Activated naive CD8-positive, alpha-beta T cell treated with anti-CD3 and anti-CD28 coated beads, Interleukin-2, amount 10 ng/mL, durations not matched to agents 7 days and 5 days (primary cell): Measurements from ENCODE around the gene STAP2. TPM values are rescaled to one million over a fixed set of nuclear protein-coding genes. Genes with fewer than 3 reads are reported as not detected.

Source experiments
- total RNA-seq, 2 experiments: library from RNA; stranded (reverse); gene quantifications; one replicate each; pipeline ENCODE4 v1.2.3, GENCODE V29; 2021

STAP2 gene
- total RNA-seq, 2 experiments from 2014 or later = 8.4 to 8.8 TPM

Other genes starting within 250 kb of the STAP2 start
- 100 to 1,000 TPM; 210 to 211 TPM for gene MAP2K2, start 214.7 kb downstream of the STAP2 start, total RNA-seq
- gene CREB3L3, start 185.2 kb downstream of the STAP2 start, total RNA-seq = not detected
- gene SIRT6, start 156.3 kb downstream of the STAP2 start, total RNA-seq = 10 to 100 TPM; 30.1 to 37.5 TPM
- 1 to 10 TPM; 1.5 to 1.7 TPM for gene ANKRD24, start 156.1 kb downstream of the STAP2 start, total RNA-seq
- gene EBI3, start 109.3 kb downstream of the STAP2 start, total RNA-seq = under 1 TPM; 0.33 to 0.34 TPM
- 10 to 100 TPM; 27.9 to 29.0 TPM for gene YJU2, start 91.7 kb downstream of the STAP2 start, total RNA-seq
- gene SHD, start 59.6 kb downstream of the STAP2 start, total RNA-seq = not detected
- gene TMIGD2, start 36.4 kb downstream of the STAP2 start, total RNA-seq = 10 to 100 TPM; 49.3 to 50.5 TPM
- gene FSD1, start 34.2 kb downstream of the STAP2 start, total RNA-seq = 10 to 100 TPM; 20.8 to 21.8 TPM
- gene MPND, start 4.7 kb upstream of the STAP2 start, total RNA-seq = 10 to 100 TPM; 23.7 to 26.2 TPM
- 10 to 100 TPM; 54.6 to 56.8 TPM for gene SH3GL1, start 61.7 kb upstream of the STAP2 start, total RNA-seq
- 10 to 100 TPM; 77.0 to 79.1 TPM for gene CHAF1A, start 63.8 kb upstream of the STAP2 start, total RNA-seq
- 10 to 100 TPM; 50.0 to 56.7 TPM for gene UBXN6, start 119.0 kb upstream of the STAP2 start, total RNA-seq
- 10 to 100 TPM; 56.5 to 58.0 TPM for gene HDGFL2, start 133.5 kb upstream of the STAP2 start, total RNA-seq
- gene PLIN4, start 179.7 kb upstream of the STAP2 start, total RNA-seq = under 1 TPM; 0.06 to 0.11 TPM
- gene PLIN5, start 196.4 kb upstream of the STAP2 start, total RNA-seq = 1 to 10 TPM in 1 of 2 experiments, under 1 TPM in 1; 0.37 to 1.1 TPM
- gene LRG1, start 201.2 kb upstream of the STAP2 start, total RNA-seq = not detected
- gene SEMA6B, start 220.9 kb upstream of the STAP2 start, total RNA-seq = 1 to 10 TPM in 1 of 2 experiments, under 1 TPM in 1; 1.00 to 1.3 TPM